ENCODE results near the gene GIGYF1. TPM values are rescaled to one million over a fixed set of nuclear protein-coding genes. Genes with fewer than 3 reads are reported as not detected.
"Not testable (repeated sequence)": the region's sequence is repeated elsewhere in the genome, so short reads cannot be mapped to it uniquely, and the experiment has no call there.

The GIGYF1 gene
- total RNA-seq, 2 experiments from 2014 or later, result 43.4 to 47.4 TPM

GRCh38 chr7:100705753-100706671 lies 12.0 kb upstream of the GIGYF1 start, which contains the start of gene POP7:
TSS of gene POP7 (plus strand) at chr7:100706121. CDS start at chr7:100706831, 710 bp downstream.
- POLR2A ChIA-PET, result interaction anchor here (0.6 to 2.9 kb wide), 44 partner anchors 8 to 579 kb away, joined by 3 to 41 read pairs (median 6); partner anchors contain the start of genes AGFG2, EPO, FBXO24 and GIGYF1

DNA sequence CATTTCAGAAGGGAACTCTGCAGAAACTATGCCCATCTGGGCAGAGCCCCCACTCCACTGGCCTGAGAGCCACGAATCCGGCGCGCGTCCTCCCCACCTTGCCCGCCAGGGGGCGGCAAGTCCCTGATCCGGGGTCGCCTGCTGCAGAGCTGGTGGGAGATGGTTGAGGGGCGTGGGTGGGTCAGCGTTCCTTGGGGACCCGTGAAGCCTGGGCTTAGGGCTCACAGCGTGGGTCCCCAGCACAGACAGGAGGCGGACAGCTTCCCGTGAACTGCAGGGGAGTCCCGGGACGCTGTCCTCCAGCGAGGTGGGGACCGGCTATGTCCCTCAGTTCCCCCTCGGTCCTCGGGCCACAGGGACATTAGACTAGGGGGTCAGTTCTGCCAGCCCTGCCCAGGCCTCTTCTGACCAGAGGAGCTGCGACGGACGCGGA lies 11.3 kb upstream of the GIGYF1 start:
- ChIA-PET CTCF (interaction anchor here (0.6 to 2.3 kb wide), 58 partner anchors 9 to 623 kb away, joined by 3 to 91 read pairs (median 5); partner anchors contain the start of genes EPO, FBXO24, GIGYF1 and GNB2), POLR2A (interaction anchor here (0.6 to 2.9 kb wide), 44 partner anchors 9 to 578 kb away, joined by 3 to 41 read pairs (median 6); partner anchors contain the start of genes AGFG2, EPO, FBXO24 and GIGYF1)
- peak overlapping the region; percentile 94 for H3K4me3 Mint-ChIP-seq
- peaks cover 2% of the 10 kb centered on the region for H3K27me3 Mint-ChIP-seq
- H3K36me3 Mint-ChIP-seq (ENCODE audit: low read depth), result peaks cover 14% of the 10 kb centered on the region
- peaks cover 17% of the 10 kb centered on the region for H3K4me1 Mint-ChIP-seq
- H3K9me3 Mint-ChIP-seq, result no peaks in the 10 kb centered on the region
- peak overlapping the region; percentile 90 for H3K27ac Mint-ChIP-seq
- peak; percentile 80 for DNase-seq

More at GRCh38 chr7:100705753-100706671, 12.0 kb upstream of the GIGYF1 start, which contains the start of gene POP7:
- Mint-ChIP-seq H3K27me3 (peaks cover 2% of the 10 kb centered on the region), H3K4me1 (peaks cover 17% of the 10 kb centered on the region), H3K36me3 (ENCODE audit: low read depth) (peaks cover 14% of the 10 kb centered on the region), H3K4me3 (peak within 1 kb of the TSS; percentile 94), H3K9me3 (no peaks in the 10 kb centered on the region), H3K27ac (peak within 1 kb of the TSS; percentile 90)
- CTCF ChIA-PET, result interaction anchor here (0.6 to 2.3 kb wide), 66 partner anchors 8 to 1082 kb away, joined by 3 to 91 read pairs (median 5); partner anchors contain the start of genes EPO, FBXO24, GIGYF1 and GNB2
- DNase-seq, result peak; percentile 99

DNA sequence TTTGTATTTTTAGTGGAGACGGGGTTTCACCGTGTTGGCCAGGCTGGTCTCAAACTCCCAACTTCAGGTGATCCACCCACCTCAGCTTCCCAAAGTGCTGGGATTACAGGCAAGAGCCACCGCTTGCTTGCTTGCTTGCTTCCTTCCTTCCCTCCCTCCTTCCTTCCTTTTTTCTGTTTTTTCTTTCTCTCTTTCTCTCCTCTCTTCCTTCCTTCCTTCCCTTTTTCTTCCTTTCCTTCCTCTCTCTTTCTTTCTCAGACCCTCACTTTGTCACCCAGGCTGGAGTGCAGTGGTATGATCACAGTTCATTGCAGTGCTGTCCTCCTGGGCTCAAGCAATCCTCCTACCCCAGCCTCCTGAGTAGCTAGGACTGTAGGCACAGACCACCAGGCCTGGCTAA lies 7.0 kb upstream of the GIGYF1 start:
- CTCF ChIA-PET, result interaction anchor here (2.6 kb wide), 1 partner anchor 9 kb away, joined by 12 read pairs; no protein-coding TSS in a partner anchor
- not testable (repeated sequence) for H3K27ac Mint-ChIP-seq; H3K36me3 Mint-ChIP-seq (ENCODE audit: low read depth); H3K4me3 Mint-ChIP-seq; H3K4me1 Mint-ChIP-seq; H3K9me3 Mint-ChIP-seq; DNase-seq
- H3K27me3 Mint-ChIP-seq, result peaks cover 14% of the 10 kb centered on the region
- POLR2A ChIA-PET, result interaction anchor here (1.3 kb wide), 1 partner anchor 151 kb away, joined by 4 read pairs; the partner anchor contains the start of gene SLC12A9

- Mint-ChIP-seq H3K4me1 (peaks cover 7% of the 10 kb centered on the region), H3K36me3 (ENCODE audit: low read depth) (no peaks in the 10 kb centered on the region), H3K27ac (no peak overlapping the region), H3K9me3 (no peaks in the 10 kb centered on the region), H3K27me3 (peaks cover 23% of the 10 kb centered on the region), H3K4me3 (no peak overlapping the region)
- ChIA-PET POLR2A (interaction anchor here (1.0 kb wide), 1 partner anchor 20 kb away, joined by 3 read pairs; no protein-coding TSS in a partner anchor), CTCF (interaction anchor here (0.7 kb wide), 1 partner anchor 113 kb away, joined by 3 read pairs; the partner anchor contains the start of genes FBXO24 and LRCH4)
- no peak for DNase-seq
These were observed 5.0 kb upstream of the GIGYF1 start for GRCh38 chr7:100699018-100699417.

DNA sequence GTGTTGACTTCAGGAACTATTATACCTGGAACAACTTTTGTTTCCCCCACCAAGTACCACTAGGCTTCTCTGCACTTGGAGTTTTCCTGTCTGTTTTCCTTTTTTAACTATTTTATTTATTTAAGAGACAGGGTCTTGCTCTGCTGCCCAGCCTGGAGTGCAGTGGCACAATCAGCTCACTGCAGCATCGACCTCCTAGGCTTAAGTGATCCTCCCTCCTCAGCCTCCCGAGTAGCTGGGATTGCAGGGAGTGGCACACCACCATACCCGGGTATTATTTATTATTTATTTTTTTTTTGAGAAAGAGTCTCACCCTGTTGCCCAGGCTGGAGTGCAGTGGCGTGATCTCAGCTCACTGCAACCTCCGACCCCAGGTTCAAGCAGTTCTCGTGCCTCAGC lies 2.1 kb upstream of the GIGYF1 start:
- no peak overlapping the region for H3K4me3 Mint-ChIP-seq
- H3K36me3 Mint-ChIP-seq (ENCODE audit: low read depth), result peaks cover 13% of the 10 kb centered on the region

DNA sequence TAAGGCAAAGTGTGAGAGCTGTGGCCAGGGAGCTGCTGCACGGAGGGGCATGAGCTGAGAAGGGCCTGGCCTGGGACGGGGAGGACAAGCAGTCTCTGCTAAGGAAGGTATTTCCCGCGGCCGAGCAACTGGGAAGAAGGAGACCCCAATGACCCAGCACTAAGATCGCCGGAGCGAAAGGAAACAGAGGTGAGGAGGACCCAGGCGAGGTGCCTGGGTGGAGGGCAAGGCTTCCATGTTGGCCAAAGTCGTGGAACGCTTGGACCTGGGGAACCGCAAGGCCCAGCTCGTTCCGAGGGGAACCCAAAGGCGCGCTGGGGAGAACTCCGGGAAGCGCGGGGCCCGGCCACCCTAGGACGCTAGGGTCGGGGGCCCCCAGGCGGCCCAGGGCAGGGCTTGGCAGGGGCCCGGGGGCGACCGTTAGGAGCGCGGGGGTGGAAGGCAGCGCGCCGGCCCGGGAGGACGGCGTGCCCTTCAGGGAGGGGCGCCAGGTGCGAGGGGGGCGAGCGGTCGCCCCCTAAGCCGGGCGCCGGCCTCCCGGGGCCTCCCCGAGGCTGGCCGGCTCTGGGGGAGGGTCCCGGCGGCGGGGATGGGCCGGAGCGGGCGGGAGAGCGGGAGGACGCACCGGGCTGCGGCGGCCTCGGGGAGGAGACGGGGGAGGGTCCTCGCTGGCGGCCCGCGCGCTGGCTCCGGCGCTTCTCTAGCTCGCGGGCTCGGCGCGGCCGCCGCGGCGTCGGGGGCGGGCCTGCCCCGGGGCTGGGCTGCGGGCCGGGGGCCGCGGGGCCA lies 545 bp downstream of the GIGYF1 start:
- Mint-ChIP-seq H3K4me3 (peak overlapping the region; percentile 96), H3K27ac (peak overlapping the region; percentile 78), H3K27me3 (peaks cover 18% of the 10 kb centered on the region), H3K4me1 (peaks cover 37% of the 10 kb centered on the region), H3K9me3 (no peaks in the 10 kb centered on the region), H3K36me3 (ENCODE audit: low read depth) (peaks cover 18% of the 10 kb centered on the region)
- ChIA-PET POLR2A (interaction anchor here (0.8 to 7.3 kb wide), 13 partner anchors 12 to 155 kb away, joined by 3 to 51 read pairs (median 5); partner anchors contain the start of genes AGFG2, FBXO24, LRCH4 and MOSPD3), CTCF (interaction anchor here (0.9 to 8.2 kb wide), 15 partner anchors 9 to 264 kb away, joined by 3 to 90 read pairs (median 12); partner anchors contain the start of genes FBXO24, LRCH4, MEPCE and MOSPD3)
- no peak for DNase-seq

More for the DNA sequence above, 2.1 kb upstream of the GIGYF1 start:
- Mint-ChIP-seq H3K27ac (no peak overlapping the region), H3K9me3 (no peaks in the 10 kb centered on the region), H3K27me3 (peaks cover 22% of the 10 kb centered on the region), H3K4me1 (peaks cover 27% of the 10 kb centered on the region)
- ChIA-PET POLR2A (interaction anchor here (0.9 to 1.3 kb wide), 3 partner anchors 10 to 109 kb away, joined by 3 to 18 read pairs (median 3); partner anchors contain the start of gene POP7), CTCF (interaction anchor here (0.8 to 8.2 kb wide), 3 partner anchors 9 to 156 kb away, joined by 3 to 90 read pairs (median 3); partner anchors contain the start of gene POP7)
- no peak for DNase-seq

GRCh38 chr7:100692578-100692961 lies 1.5 kb downstream of the GIGYF1 start:
- ChIA-PET POLR2A (interaction anchor here (0.8 to 7.3 kb wide), 13 partner anchors 11 to 154 kb away, joined by 3 to 51 read pairs (median 5); partner anchors contain the start of genes AGFG2, FBXO24, LRCH4 and MOSPD3), CTCF (interaction anchor here (0.9 to 8.2 kb wide), 15 partner anchors 9 to 263 kb away, joined by 3 to 90 read pairs (median 12); partner anchors contain the start of genes FBXO24, LRCH4, MEPCE and MOSPD3)
- DNase-seq, result no peak

DNA sequence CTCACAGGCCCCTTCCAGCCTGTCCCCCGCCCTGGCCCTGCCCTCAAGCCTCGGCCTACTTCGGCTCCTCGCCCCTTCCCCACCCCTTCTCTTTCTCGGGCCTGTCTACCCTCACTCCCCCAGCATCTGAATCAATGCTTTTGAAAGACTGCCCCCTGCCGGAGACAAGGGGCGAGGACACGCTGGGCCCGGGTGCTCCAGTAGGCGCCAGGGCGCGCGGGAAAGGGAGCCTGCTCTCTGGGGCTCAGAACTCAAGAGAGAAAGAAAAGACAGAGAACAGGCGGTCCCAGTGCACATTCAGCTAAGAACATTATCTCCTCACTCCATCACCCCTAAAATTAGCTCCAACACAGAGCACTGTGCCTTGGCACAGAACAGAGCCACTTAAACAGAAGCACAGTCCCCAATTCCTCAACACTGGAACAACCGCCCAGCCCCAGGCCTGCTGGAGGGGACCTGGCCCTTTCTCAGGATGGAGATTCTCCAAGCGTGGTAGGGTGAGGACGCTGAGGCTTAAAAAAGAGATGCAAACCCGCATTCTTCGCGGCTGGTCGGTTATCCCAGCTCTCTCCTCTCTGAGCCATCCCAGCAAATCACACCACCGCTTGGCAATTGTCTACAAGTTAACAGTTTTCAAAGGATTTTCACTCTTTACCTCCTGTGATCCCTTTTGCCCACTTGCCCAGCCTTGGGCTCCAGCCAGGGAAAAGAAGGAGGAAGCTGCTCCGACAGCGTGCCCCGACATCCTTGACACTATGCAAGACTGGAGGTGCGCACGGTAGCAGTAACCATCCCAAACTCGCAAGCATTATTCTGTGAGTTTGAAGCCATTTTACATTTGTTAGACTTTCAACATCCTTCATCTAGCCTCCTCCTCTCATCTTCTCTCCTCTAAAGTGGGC lies 2.1 kb downstream of the GIGYF1 start:
- peak overlapping the region; percentile 96 for H3K4me3 Mint-ChIP-seq
- peaks cover 27% of the 10 kb centered on the region for H3K36me3 Mint-ChIP-seq (ENCODE audit: low read depth)
- H3K9me3 Mint-ChIP-seq, result no peaks in the 10 kb centered on the region
- peaks cover 10% of the 10 kb centered on the region for H3K27me3 Mint-ChIP-seq
- H3K27ac Mint-ChIP-seq, result peak overlapping the region; percentile 42
- peaks cover 37% of the 10 kb centered on the region for H3K4me1 Mint-ChIP-seq
- ChIA-PET CTCF (interaction anchor here (0.6 to 8.2 kb wide), 28 partner anchors 8 to 263 kb away, joined by 3 to 90 read pairs (median 5); partner anchors contain the start of genes FBXO24, LRCH4, MEPCE and MOSPD3), POLR2A (interaction anchor here (0.8 to 7.3 kb wide), 16 partner anchors 10 to 256 kb away, joined by 3 to 51 read pairs (median 6); partner anchors contain the start of genes FBXO24, LRCH4, MOSPD3 and POP7)
- DNase-seq, result peak; percentile 84

More at GRCh38 chr7:100692578-100692961, 1.5 kb downstream of the GIGYF1 start:
- peaks cover 17% of the 10 kb centered on the region for H3K27me3 Mint-ChIP-seq
- H3K4me1 Mint-ChIP-seq, result peaks cover 37% of the 10 kb centered on the region
- H3K36me3 Mint-ChIP-seq (ENCODE audit: low read depth), result peaks cover 26% of the 10 kb centered on the region
- H3K4me3 Mint-ChIP-seq, result peak overlapping the region; percentile 96
- no peaks in the 10 kb centered on the region for H3K9me3 Mint-ChIP-seq
- peak overlapping the region; percentile 21 for H3K27ac Mint-ChIP-seq

DNA sequence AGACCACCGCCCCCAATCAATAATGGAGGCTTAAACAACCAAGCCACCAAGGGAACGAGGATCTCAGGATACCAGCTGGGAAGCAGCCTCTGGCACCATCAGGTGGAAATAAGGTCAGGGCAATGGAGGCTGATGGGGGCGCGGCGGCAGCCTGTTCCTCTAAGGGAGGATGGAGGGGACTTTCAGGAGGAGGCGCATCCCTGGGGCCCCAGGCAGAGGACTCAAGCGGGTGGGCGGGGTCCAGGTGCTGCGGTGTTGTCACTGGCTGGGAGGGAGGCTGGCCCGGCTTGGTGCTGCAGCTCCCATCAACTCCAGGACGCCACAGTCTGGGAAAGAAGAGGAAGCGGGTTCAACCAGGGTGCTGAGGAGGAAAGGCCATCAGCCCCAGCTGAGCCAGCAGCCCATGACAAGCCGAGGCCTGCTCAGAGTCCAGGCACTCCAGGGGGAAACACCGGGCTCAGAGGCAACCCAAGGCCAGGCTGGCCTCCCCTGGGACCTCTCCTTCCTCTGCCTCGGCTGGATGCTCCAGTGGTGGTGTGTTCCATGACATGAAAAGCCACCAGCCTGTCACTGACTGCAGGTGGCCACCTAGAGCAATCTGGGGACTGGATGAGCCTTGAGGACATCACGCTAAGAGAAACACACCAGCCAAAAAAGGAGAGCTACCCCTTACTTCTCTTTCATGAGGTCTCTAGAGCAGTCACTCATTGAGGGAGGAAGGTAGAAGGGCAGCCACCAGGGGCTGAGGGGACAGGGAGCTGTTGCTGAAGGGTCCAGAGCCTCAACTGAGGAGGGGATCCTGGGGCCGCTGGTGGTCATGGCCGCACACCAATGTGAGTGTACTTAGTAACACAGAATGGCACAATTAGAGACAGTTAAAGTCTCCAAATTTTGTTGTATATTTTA lies 4.6 kb downstream of the GIGYF1 start:
- Mint-ChIP-seq H3K4me1 (peaks cover 30% of the 10 kb centered on the region), H3K27ac (no peak overlapping the region), H3K9me3 (no peaks in the 10 kb centered on the region), H3K4me3 (no peak overlapping the region), H3K27me3 (no peaks in the 10 kb centered on the region), H3K36me3 (ENCODE audit: low read depth) (peaks cover 35% of the 10 kb centered on the region)
- DNase-seq, result no peak
- ChIA-PET POLR2A (interaction anchor here (1.2 to 7.3 kb wide), 5 partner anchors 8 to 104 kb away, joined by 4 to 51 read pairs (median 6); partner anchors contain the start of genes FBXO24, LRCH4, MOSPD3 and POP7), CTCF (interaction anchor here (0.6 to 8.2 kb wide), 13 partner anchors 10 to 472 kb away, joined by 3 to 90 read pairs (median 6); partner anchors contain the start of genes EPO, FBXO24, LRCH4 and MOSPD3)
